Esophagus muscularis mucosa (tissue), 4 donors: ENCODE data around the gene DNAH2. TPM values are rescaled to one million over a fixed set of nuclear protein-coding genes. Genes with fewer than 3 reads are reported as not detected.

Experiments used
- DNase-seq: peaks from one replicate; pipeline ENCODE4 v3.0.0-alpha.2; 2017; ENCODE audit errors: extremely low spot score
- H3K27ac ChIP-seq, 4 donors: fragments of 200-600 bp; sonication (generic); replicated peaks in 1 of 4; 1 replicate in 3 of 4; 2 replicates in 1 of 4; pipeline ENCODE4 v1.5.1; 2016 to 2019; ENCODE audit warnings: mild to moderate bottlenecking in 1 of 4
- H3K27me3 ChIP-seq, 4 donors: fragments of 200-600 bp; sonication (generic); one replicate each; pipeline versions ENCODE4 v1.5.1 to v1.6.0; 2016 to 2019
- H3K36me3 ChIP-seq, 4 donors: fragments of 200-600 bp; sonication (generic); one replicate each; pipeline ENCODE4 v1.5.1; 2016 to 2019
- H3K4me1 ChIP-seq, 4 donors: fragments of 200-600 bp; sonication (generic); one replicate each; pipeline ENCODE4 v1.5.1; 2016 to 2019
- H3K4me3 ChIP-seq, 4 donors: fragments of 200-600 bp; sonication (generic); 1 replicate in 2 of 4; 2 replicates in 2 of 4; pipeline ENCODE4 v1.5.1; 2016 to 2019; ENCODE audit warnings: mild to moderate bottlenecking in 4 of 4, moderate library complexity in 1 of 4
- H3K9me3 ChIP-seq, 4 donors: fragments of 200-600 bp; sonication (generic); 1 replicate in 3 of 4; 2 replicates in 1 of 4; pipeline ENCODE4 v1.5.1; 2016 to 2019
- CTCF ChIP-seq, 3 experiments: fragments of 200-600 bp in 2 of 3; fragments of 450-650 bp in 1 of 3; sonication (generic) in 2 of 3; IDR thresholded peaks; one replicate each; pipeline ENCODE4 v1.5.1; 2017 to 2019; ENCODE audit warnings: antibody characterized with exemption in 3 of 3, mild to moderate bottlenecking in 2 of 3, moderate library complexity in 1 of 3
- EP300 ChIP-seq: sonication (generic); formaldehyde crosslinking; IDR thresholded peaks from one replicate; pipeline ENCODE4 v1.6.1; 2017; ENCODE audit warnings: antibody characterized with exemption
- POLR2A ChIP-seq: fragments of 450-650 bp; IDR thresholded peaks from one replicate; pipeline ENCODE4 v1.6.1; 2017; ENCODE audit warnings: antibody characterized with exemption, moderate library complexity, mild to moderate bottlenecking, low read depth
- POLR2AphosphoS5 ChIP-seq, 2 donors: sonication (generic); formaldehyde crosslinking; IDR thresholded peaks; one replicate each; pipeline ENCODE4 v1.6.1; 2017; ENCODE audit warnings: antibody characterized with exemption in 2 of 2
- WGBS: methylation state at CpG from one replicate; pipeline ENCODE4 v1.1.5; 2018; 5-methylcytosine and 5-hydroxymethylcytosine counted together
- intact Hi-C: fragments of 100-400 bp; cut with DNase I; formaldehyde crosslinking; loops from one replicate; pipeline ENCODE4 v1.15.1; 2023
- total RNA-seq, 4 donors: library from RNA; depleted of rRNA; stranded (reverse); fragments of >200 nt; gene quantifications; one replicate each; pipeline versions ENCODE4 v1.1.0 to v1.2.1, GENCODE V29; 2016

The DNAH2 gene
- total RNA-seq, 4 donors from 2014 or later = under 0.01 to 0.17 (median 0.06) TPM

- peaks cover 45 to 66% (median 57%) of the 10 kb centered on the region in 4 donors for H3K4me1 ChIP-seq
- H3K9me3 ChIP-seq = no peaks in the 10 kb centered on the region
- no peak for TF ChIP-seq CTCF (IDR thresholded peaks at IDR 0.05)
- TF ChIP-seq EP300 = no peak
- TF ChIP-seq POLR2A = no peak
- TF ChIP-seq POLR2AphosphoS5 (IDR thresholded peaks at IDR 0.05) = no peak
- peak overlapping the region; percentile 91 to 95 (median 94) for H3K27ac ChIP-seq
- peaks cover 18 to 47% (median 34%) of the 10 kb centered on the region in 4 donors for H3K36me3 ChIP-seq
- DNase-seq = no peak
- H3K4me3 ChIP-seq = peak overlapping the region; percentile 69 to 76 (median 74)
- 12% methylated on average over 13 of the region's 15 CpGs for WGBS
- intact Hi-C loops = loop anchor here (2.0 kb wide), 1 partner anchor 33 kb away; no protein-coding TSS in a partner anchor
- no peaks in the 10 kb centered on the region for H3K27me3 ChIP-seq
These were observed 138.1 kb downstream of the DNAH2 start for GRCh38 chr17:7855660-7856010.

- intact Hi-C loops = no loop called here
- TF ChIP-seq POLR2AphosphoS5 (IDR thresholded peaks at IDR 0.05) (peak; percentile 43 to 53), POLR2A (no peak)
- peaks cover 15 to 41% (median 30%) of the 10 kb centered on the region in 4 donors for H3K36me3 ChIP-seq
- no peaks in the 10 kb centered on the region for H3K27me3 ChIP-seq
- H3K9me3 ChIP-seq = no peaks in the 10 kb centered on the region
- peak overlapping the region; percentile 69 to 76 (median 74) for H3K4me3 ChIP-seq
- H3K4me1 ChIP-seq = peaks cover 45 to 62% (median 55%) of the 10 kb centered on the region in 4 donors
- H3K27ac ChIP-seq = peak overlapping the region; percentile 91 to 95 (median 94)
- DNase-seq = no peak
- 11% methylated on average over 21 of the region's 29 CpGs for WGBS
These were observed 138.7 kb downstream of the DNAH2 start for GRCh38 chr17:7856011-7856810.

- TF ChIP-seq POLR2AphosphoS5 (IDR thresholded peaks at IDR 0.05) = peak; percentile 88 to 91
- TF ChIP-seq EP300 = no peak
- peak; percentile 46 to 67 (median 55) for TF ChIP-seq CTCF (IDR thresholded peaks at IDR 0.05)
- peak; percentile 39 for TF ChIP-seq POLR2A
- H3K4me1 ChIP-seq = peaks cover 38 to 53% (median 47%) of the 10 kb centered on the region in 4 donors
- no peaks in the 10 kb centered on the region for H3K27me3 ChIP-seq
- intact Hi-C loops = no loop called here
- peak within 1 kb of the TSS; percentile 69 to 76 (median 74) for H3K4me3 ChIP-seq
- H3K9me3 ChIP-seq = no peaks in the 10 kb centered on the region
- peak within 1 kb of the TSS; percentile 91 to 95 (median 94) for H3K27ac ChIP-seq
- DNase-seq = peak; percentile 99
- H3K36me3 ChIP-seq = peaks cover 13 to 35% (median 29%) of the 10 kb centered on the region in 4 donors
- under 1% methylated on average over 49 of the region's 64 CpGs for WGBS
These were observed 139.5 kb downstream of the DNAH2 start, which contains the start of gene NAA38 for GRCh38 chr17:7856811-7857712. TSS of gene NAA38 (minus strand) at chr17:7857559. CDS start at chr17:7857463, 96 bp downstream.

GRCh38 chr17:7857713-7858521, 140.4 kb downstream of the DNAH2 start, which contains the start of gene CYB5D1:
TSS of gene CYB5D1 (plus strand) at chr17:7858003. CDS start at chr17:7858135, 132 bp downstream.
- peaks cover 30 to 53% (median 43%) of the 10 kb centered on the region in 4 donors for H3K4me1 ChIP-seq
- WGBS = 3% methylated on average over 35 of the region's 48 CpGs
- TF ChIP-seq EP300 = no peak
- TF ChIP-seq POLR2AphosphoS5 (IDR thresholded peaks at IDR 0.05) = peak; percentile 85 to 86
- TF ChIP-seq POLR2A = no peak
- TF ChIP-seq CTCF (IDR thresholded peaks at IDR 0.05) = peak in 1 of 3 experiments; percentile 7

More at GRCh38 chr17:7857713-7858521, 140.4 kb downstream of the DNAH2 start, which contains the start of gene CYB5D1:
- intact Hi-C loops = no loop called here
- H3K27ac ChIP-seq = peak within 1 kb of the TSS; percentile 91 to 95 (median 94)
- H3K36me3 ChIP-seq = peaks cover 9 to 26% (median 20%) of the 10 kb centered on the region in 4 donors
- no peaks in the 10 kb centered on the region for H3K27me3 ChIP-seq
- peak within 1 kb of the TSS; percentile 69 to 76 (median 74) for H3K4me3 ChIP-seq
- DNase-seq = peak; percentile 98
- no peaks in the 10 kb centered on the region for H3K9me3 ChIP-seq
